OCI-LY1 (cell line): ENCODE results near the gene ORAI3.

Source experiments
- H2AFZ ChIP-seq: fragments of 200-600 bp; sonication (generic), shearing (Covaris generic); 2 replicates; pipeline ENCODE4 v1.6.0; 2014; ENCODE audit warnings: antibody characterized with exemption, mild to moderate bottlenecking, low read length
- H3F3A ChIP-seq: fragments of 200-600 bp; sonication (generic), shearing (Covaris generic); 2 replicates; pipeline ENCODE4 v1.6.0; 2014; ENCODE audit warnings: mild to moderate bottlenecking, antibody characterized with exemption, low read length, moderate library complexity; ENCODE audit not compliant: insufficient read depth
- H3K27ac ChIP-seq: fragments of 200-600 bp; sonication (generic); 2 replicates; pipeline ENCODE4 v1.5.1; 2014; ENCODE audit warnings: low read length, mixed run types, mild to moderate bottlenecking, low read depth; ENCODE audit not compliant: poor library complexity, severe bottlenecking
- H3K27me3 ChIP-seq: fragments of 200-600 bp; sonication (generic); 2 replicates; pipeline ENCODE4 v1.6.0; 2014; ENCODE audit warnings: antibody characterized with exemption, mild to moderate bottlenecking, low read length, moderate library complexity; ENCODE audit not compliant: insufficient read depth
- H3K36me3 ChIP-seq: fragments of 200-600 bp; sonication (generic); 2 replicates; pipeline ENCODE4 v1.6.1; 2014; ENCODE audit warnings: mild to moderate bottlenecking, antibody characterized with exemption, low read length, moderate library complexity, mixed read lengths; ENCODE audit not compliant: insufficient read depth
- H3K4me1 ChIP-seq: fragments of 200-600 bp; sonication (generic); 2 replicates; pipeline ENCODE4 v1.5.1; 2014; ENCODE audit warnings: mild to moderate bottlenecking, low read length, moderate library complexity; ENCODE audit not compliant: insufficient read depth, severe bottlenecking
- H3K4me2 ChIP-seq: fragments of 200-600 bp; sonication (generic), shearing (Covaris generic); 2 replicates; pipeline ENCODE4 v1.6.1; 2014; ENCODE audit warnings: low read length
- H3K4me3 ChIP-seq: fragments of 200-600 bp; sonication (generic); 2 replicates; pipeline ENCODE4 v1.5.1; 2014; ENCODE audit warnings: low read length, low read depth, mild to moderate bottlenecking, mixed read lengths; ENCODE audit not compliant: poor library complexity, severe bottlenecking
- H3K79me2 ChIP-seq: fragments of 200-600 bp; shearing (Covaris generic); 2 replicates; pipeline ENCODE4 v1.6.1; 2016; ENCODE audit warnings: mixed run types, low read length, mixed read lengths; ENCODE audit not compliant: insufficient read depth
- H3K9ac ChIP-seq: fragments of 200-600 bp; sonication (generic), shearing (Covaris generic); 2 replicates; pipeline ENCODE4 v1.6.1; 2014; ENCODE audit warnings: mild to moderate bottlenecking, low read length, mixed read lengths
- H3K9me2 ChIP-seq: fragments of 200-600 bp; sonication (generic), shearing (Covaris generic); 2 replicates; pipeline ENCODE4 v1.6.1; 2014; ENCODE audit warnings: low read depth, mild to moderate bottlenecking, low read length, mixed read lengths
- H3K9me3 ChIP-seq: fragments of 200-600 bp; shearing (Covaris generic); 2 replicates; pipeline ENCODE4 v1.6.1; 2014; ENCODE audit warnings: low read length, mixed read lengths
- H4K20me1 ChIP-seq: fragments of 200-600 bp; sonication (generic), shearing (Covaris generic); 2 replicates; pipeline ENCODE4 v1.6.0; 2016; ENCODE audit warnings: mild to moderate bottlenecking, low read length; ENCODE audit not compliant: insufficient read depth
- CTCF ChIP-seq: fragments of 200-600 bp; sonication (generic), shearing (Covaris generic); IDR thresholded peaks from 2 replicates; pipeline ENCODE4 v1.5.1; 2017; ENCODE audit warnings: mild to moderate bottlenecking, antibody characterized with exemption, low read length, moderate library complexity, mixed read lengths
- EZH2 ChIP-seq: fragments of 200-600 bp; sonication (generic), shearing (Covaris generic); IDR thresholded peaks from 2 replicates; pipeline ENCODE4 v1.8.0; 2017; ENCODE audit warnings: borderline replicate concordance, mixed run types, mild to moderate bottlenecking, antibody characterized with exemption, low read length, moderate library complexity, mixed read lengths

The ORAI3 gene

GRCh38 chr16:30963925-30964511 is 15.2 kb downstream of the ORAI3 start:
- H3K27me3 ChIP-seq: no peaks in the 10 kb centered on the region
- no peak overlapping the region for H2AFZ ChIP-seq
- no peak overlapping the region for H3K4me3 ChIP-seq
- no peaks in the 10 kb centered on the region for H3K9me2 ChIP-seq
- H3K4me2 ChIP-seq: no peak overlapping the region
- no peaks in the 10 kb centered on the region for H3K9me3 ChIP-seq
- no peaks in the 10 kb centered on the region for H3F3A ChIP-seq
- no peak overlapping the region for H3K27ac ChIP-seq
- H3K36me3 ChIP-seq: peaks cover 89% of the 10 kb centered on the region
- no peak overlapping the region for H3K9ac ChIP-seq
- peaks cover 1% of the 10 kb centered on the region for H3K4me1 ChIP-seq
- no peaks in the 10 kb centered on the region for H3K79me2 ChIP-seq
- no peaks in the 10 kb centered on the region for H4K20me1 ChIP-seq
- no peak for TF ChIP-seq EZH2
- no peak for TF ChIP-seq CTCF

- H3K9me3 ChIP-seq: no peaks in the 10 kb centered on the region
- H4K20me1 ChIP-seq: no peaks in the 10 kb centered on the region
- no peak overlapping the region for H3K27ac ChIP-seq
- H3K9me2 ChIP-seq: no peaks in the 10 kb centered on the region
- H3K9ac ChIP-seq: no peak overlapping the region
- no peak overlapping the region for H3K4me2 ChIP-seq
- H3F3A ChIP-seq: no peaks in the 10 kb centered on the region
- H3K4me1 ChIP-seq: no peaks in the 10 kb centered on the region
- H3K27me3 ChIP-seq: no peaks in the 10 kb centered on the region
- no peak overlapping the region for H3K4me3 ChIP-seq
- no peak for TF ChIP-seq EZH2
- no peak for TF ChIP-seq CTCF
- H2AFZ ChIP-seq: no peak overlapping the region
- no peaks in the 10 kb centered on the region for H3K79me2 ChIP-seq
- peaks cover 89% of the 10 kb centered on the region for H3K36me3 ChIP-seq
Observed at GRCh38 chr16:30964574-30965226, 15.8 kb downstream of the ORAI3 start.

- Histone ChIP-seq H3K4me2 (no peak overlapping the region), H3K4me3 (no peak overlapping the region), H3K79me2 (no peaks in the 10 kb centered on the region), H3K36me3 (peaks cover 86% of the 10 kb centered on the region), H3K9me3 (no peaks in the 10 kb centered on the region), H3K4me1 (no peaks in the 10 kb centered on the region), H3K9me2 (no peaks in the 10 kb centered on the region), H3K9ac (no peak overlapping the region), H3K27me3 (no peaks in the 10 kb centered on the region), H3K27ac (no peak overlapping the region), H4K20me1 (no peaks in the 10 kb centered on the region), H2AFZ (no peak overlapping the region), H3F3A (no peaks in the 10 kb centered on the region)
- TF ChIP-seq EZH2 (no peak), CTCF (no peak)
Observed at GRCh38 chr16:30965436-30965835, 16.6 kb downstream of the ORAI3 start.
